ENCODE measurements around the gene ACVR2A. TPM values are rescaled to one million over a fixed set of nuclear protein-coding genes. Genes with fewer than 3 reads are reported as not detected.

The ACVR2A gene
- total RNA-seq, 1 donor from 2014 or later: 40.5 TPM

DNA sequence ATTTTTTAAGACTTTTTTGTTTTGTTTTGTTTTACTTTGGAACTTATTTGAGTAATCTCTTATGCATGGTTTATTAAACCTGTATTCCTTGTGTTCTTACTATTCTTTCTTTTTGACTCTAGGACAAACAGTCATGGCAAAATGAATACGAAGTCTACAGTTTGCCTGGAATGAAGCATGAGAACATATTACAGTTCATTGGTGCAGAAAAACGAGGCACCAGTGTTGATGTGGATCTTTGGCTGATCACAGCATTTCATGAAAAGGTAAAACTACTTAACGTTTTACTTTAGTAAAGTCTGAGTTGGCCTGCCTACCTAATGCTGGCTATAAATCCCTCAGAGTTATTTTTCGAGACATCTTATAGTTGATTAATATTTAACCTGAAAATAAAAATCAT lies 72.3 kb downstream of the ACVR2A start:
- Mint-ChIP-seq H3K27me3 (no peaks in the 10 kb centered on the region), H3K27ac (no peak overlapping the region), H3K9me3 (ENCODE audit: low read depth) (no peaks in the 10 kb centered on the region), H3K36me3 (ENCODE audit: insufficient read depth) (peaks cover 31% of the 10 kb centered on the region), H3K4me3 (ENCODE audit: low read depth) (no peak overlapping the region), H3K4me1 (ENCODE audit: low read depth) (peaks cover 13% of the 10 kb centered on the region)
- DNase-seq (ENCODE audit: low spot score, unreplicated experiment): no peak
- TF ChIP-seq CTCF (IDR thresholded peaks at IDR 0.05; ENCODE audit: unreplicated experiment): no peak

- DNase-seq (ENCODE audit: low spot score, unreplicated experiment): no peak
- no peak for TF ChIP-seq CTCF (IDR thresholded peaks at IDR 0.05; ENCODE audit: unreplicated experiment)
- Mint-ChIP-seq H3K27ac (no peak overlapping the region), H3K27me3 (no peaks in the 10 kb centered on the region), H3K4me1 (ENCODE audit: low read depth) (no peaks in the 10 kb centered on the region), H3K4me3 (ENCODE audit: low read depth) (no peak overlapping the region), H3K9me3 (ENCODE audit: low read depth) (no peaks in the 10 kb centered on the region), H3K36me3 (ENCODE audit: insufficient read depth) (peaks cover 20% of the 10 kb centered on the region)
Measured at GRCh38 chr2:147923846-147924245, 79.0 kb downstream of the ACVR2A start.

GRCh38 chr2:147924647-147925046 lies 79.8 kb downstream of the ACVR2A start:
- H3K27me3 Mint-ChIP-seq: no peaks in the 10 kb centered on the region
- DNase-seq (ENCODE audit: low spot score, unreplicated experiment): no peak
- H3K4me1 Mint-ChIP-seq (ENCODE audit: low read depth): no peaks in the 10 kb centered on the region
- H3K9me3 Mint-ChIP-seq (ENCODE audit: low read depth): no peaks in the 10 kb centered on the region
- no peak for TF ChIP-seq CTCF (IDR thresholded peaks at IDR 0.05; ENCODE audit: unreplicated experiment)
- H3K4me3 Mint-ChIP-seq (ENCODE audit: low read depth): no peak overlapping the region
- H3K27ac Mint-ChIP-seq: no peak overlapping the region
- peaks cover 14% of the 10 kb centered on the region for H3K36me3 Mint-ChIP-seq (ENCODE audit: insufficient read depth)

GRCh38 chr2:147925886-147926285 lies 81.1 kb downstream of the ACVR2A start:
- no peak for TF ChIP-seq CTCF (IDR thresholded peaks at IDR 0.05; ENCODE audit: unreplicated experiment)

DNA sequence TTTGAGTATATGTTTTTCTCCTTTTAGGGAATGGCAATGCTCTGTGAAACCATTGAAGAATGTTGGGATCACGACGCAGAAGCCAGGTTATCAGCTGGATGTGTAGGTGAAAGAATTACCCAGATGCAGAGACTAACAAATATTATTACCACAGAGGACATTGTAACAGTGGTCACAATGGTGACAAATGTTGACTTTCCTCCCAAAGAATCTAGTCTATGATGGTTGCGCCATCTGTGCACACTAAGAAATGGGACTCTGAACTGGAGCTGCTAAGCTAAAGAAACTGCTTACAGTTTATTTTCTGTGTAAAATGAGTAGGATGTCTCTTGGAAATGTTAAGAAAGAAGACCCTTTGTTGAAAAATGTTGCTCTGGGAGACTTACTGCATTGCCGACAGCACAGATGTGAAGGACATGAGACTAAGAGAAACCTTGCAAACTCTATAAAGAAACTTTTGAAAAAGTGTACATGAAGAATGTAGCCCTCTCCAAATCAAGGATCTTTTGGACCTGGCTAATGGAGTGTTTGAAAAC lies 82.3 kb downstream of the ACVR2A start:
- H3K27ac Mint-ChIP-seq: no peak overlapping the region
- DNase-seq (ENCODE audit: low spot score, unreplicated experiment): no peak
- H3K36me3 Mint-ChIP-seq (ENCODE audit: insufficient read depth): peaks cover 10% of the 10 kb centered on the region
- H3K9me3 Mint-ChIP-seq (ENCODE audit: low read depth): no peaks in the 10 kb centered on the region
- no peak overlapping the region for H3K4me3 Mint-ChIP-seq (ENCODE audit: low read depth)
- H3K4me1 Mint-ChIP-seq (ENCODE audit: low read depth): no peaks in the 10 kb centered on the region
- H3K27me3 Mint-ChIP-seq: no peaks in the 10 kb centered on the region
- no peak for TF ChIP-seq CTCF (IDR thresholded peaks at IDR 0.05; ENCODE audit: unreplicated experiment)

More at GRCh38 chr2:147925886-147926285, 81.1 kb downstream of the ACVR2A start:
- no peak for DNase-seq (ENCODE audit: low spot score, unreplicated experiment)
- Mint-ChIP-seq H3K9me3 (ENCODE audit: low read depth) (no peaks in the 10 kb centered on the region), H3K36me3 (ENCODE audit: insufficient read depth) (peaks cover 10% of the 10 kb centered on the region), H3K27me3 (no peaks in the 10 kb centered on the region), H3K27ac (no peak overlapping the region), H3K4me3 (ENCODE audit: low read depth) (no peak overlapping the region), H3K4me1 (ENCODE audit: low read depth) (no peaks in the 10 kb centered on the region)
